ENCODE results near the gene PRPF40A. TPM values are rescaled to one million over a fixed set of nuclear protein-coding genes. Genes with fewer than 3 reads are reported as not detected.
"Not testable (repeated sequence)": the region's sequence is repeated elsewhere in the genome, so short reads cannot be mapped to it uniquely, and the experiment has no call there.

PRPF40A gene
- total RNA-seq, result 10 to 100 TPM; 30.7 to 53.5 (median 36.4) TPM
- polyA plus RNA-seq, result 10 to 100 TPM in 1 of 2 donors, 1 to 10 TPM in 1; 9.8 to 27.5 TPM
- long read RNA-seq, donor 1, partial matches to known transcripts, result 29 of 36 reads
- long read RNA-seq, donor 1, other reads (novel, unspliced or antisense), result 7 of 36 reads
- long read RNA-seq, donor 2, partial matches to known transcripts, result 58 of 78 reads
- long read RNA-seq, donor 2, other reads (novel, unspliced or antisense), result 20 of 78 reads
- long read RNA-seq, donor 3, partial matches to known transcripts, result 18 of 26 reads
- long read RNA-seq, donor 3, other reads (novel, unspliced or antisense), result 8 of 26 reads

GRCh38 chr2:152717228-152718075, at the start of gene PRPF40A:
Gene PRPF40A, minus strand, starts transcription at chr2:152717461. Its CDS starts 22 bp downstream, at chr2:152717439.
- no peaks in the 10 kb centered on the region for H3K27me3 ChIP-seq
- H3K4me3 ChIP-seq, result peak within 1 kb of the TSS; percentile 81 to 96 (median 90)
- DNase-seq (peak; percentile 99 to 100 (median 99)), ATAC-seq (peak; percentile 95 to 96 (median 96))
- H3K36me3 ChIP-seq, result peaks cover 0 to 42% (median 29%) of the 10 kb centered on the region in 9 donors
- H3K4me1 ChIP-seq, result peaks cover 0 to 57% (median 28%) of the 10 kb centered on the region in 12 donors
- peak within 1 kb of the TSS; percentile 86 to 99 (median 96) for H3K27ac ChIP-seq
- peak in 1 of 2 donors; percentile 66 for TF ChIP-seq POLR2A (IDR thresholded peaks at IDR 0.05)
- TF ChIP-seq, protein P1, sequence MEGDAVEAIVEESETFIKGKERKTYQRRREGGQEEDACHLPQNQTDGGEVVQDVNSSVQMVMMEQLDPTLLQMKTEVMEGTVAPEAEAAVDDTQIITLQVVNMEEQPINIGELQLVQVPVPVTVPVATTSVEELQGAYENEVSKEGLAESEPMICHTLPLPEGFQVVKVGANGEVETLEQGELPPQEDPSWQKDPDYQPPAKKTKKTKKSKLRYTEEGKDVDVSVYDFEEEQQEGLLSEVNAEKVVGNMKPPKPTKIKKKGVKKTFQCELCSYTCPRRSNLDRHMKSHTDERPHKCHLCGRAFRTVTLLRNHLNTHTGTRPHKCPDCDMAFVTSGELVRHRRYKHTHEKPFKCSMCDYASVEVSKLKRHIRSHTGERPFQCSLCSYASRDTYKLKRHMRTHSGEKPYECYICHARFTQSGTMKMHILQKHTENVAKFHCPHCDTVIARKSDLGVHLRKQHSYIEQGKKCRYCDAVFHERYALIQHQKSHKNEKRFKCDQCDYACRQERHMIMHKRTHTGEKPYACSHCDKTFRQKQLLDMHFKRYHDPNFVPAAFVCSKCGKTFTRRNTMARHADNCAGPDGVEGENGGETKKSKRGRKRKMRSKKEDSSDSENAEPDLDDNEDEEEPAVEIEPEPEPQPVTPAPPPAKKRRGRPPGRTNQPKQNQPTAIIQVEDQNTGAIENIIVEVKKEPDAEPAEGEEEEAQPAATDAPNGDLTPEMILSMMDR (IDR thresholded peaks at IDR 0.05), result peak in 1 of 12 donors; percentile 14
- H3K9me3 ChIP-seq, result no peaks in the 10 kb centered on the region
- intact Hi-C loops (cut with DNase I), result loop anchor here in 5 of 10 donors (5.0 to 10.0 kb wide), 2 partner anchors 540 to 543 kb away; partner anchors contain the start of gene STAM2 (in 5 of the 5)
- WGBS, 4 donors, result 0 to 1% (median 0%) methylated on average over 49 to 71 of the region's 71 CpGs

GRCh38 chr2:152766928-152767327, 49.7 kb upstream of the PRPF40A start:
- no peak for ATAC-seq
- peaks cover 0 to 6% (median 0%) of the 10 kb centered on the region in 9 donors for H3K36me3 ChIP-seq
- 68 to 93% (median 83%) methylated on average over 1 of the region's 1 CpG for WGBS, 4 donors
- DNase-seq, result no peak
- no peak overlapping the region for H3K4me3 ChIP-seq
- H3K9me3 ChIP-seq, result no peaks in the 10 kb centered on the region
- no peaks in the 10 kb centered on the region for H3K27me3 ChIP-seq
- intact Hi-C loops (cut with DNase I), result no loop called here
- H3K4me1 ChIP-seq, result no peaks in the 10 kb centered on the region
- H3K27ac ChIP-seq, result no peak overlapping the region
- TF ChIP-seq POLR2A (IDR thresholded peaks at IDR 0.05), result no peak
- TF ChIP-seq, protein P1 (IDR thresholded peaks at IDR 0.05), result no peak

DNA sequence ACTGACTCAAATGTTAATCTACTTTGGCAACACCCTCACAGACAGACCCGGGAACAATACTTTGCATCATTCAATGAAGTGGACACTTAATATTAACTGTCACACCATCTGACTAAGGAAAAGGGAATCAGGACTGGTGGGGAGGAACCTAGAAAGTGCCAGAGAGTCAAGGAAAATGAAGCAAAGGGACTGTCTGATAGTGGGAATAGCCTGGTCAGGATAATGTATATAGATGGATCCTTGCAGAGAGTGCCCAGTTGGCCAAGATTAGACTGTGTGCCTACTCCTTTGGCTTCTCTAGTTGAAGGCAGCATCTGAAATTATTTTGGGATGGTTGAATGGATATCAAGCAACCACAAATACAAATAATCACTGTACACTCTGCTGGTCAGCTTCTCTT, 46.4 kb upstream of the PRPF40A start:
- ATAC-seq (no peak), DNase-seq (no peak)
- peaks cover 0 to 4% (median 0%) of the 10 kb centered on the region in 12 donors for H3K4me1 ChIP-seq
- H3K27me3 ChIP-seq, result no peaks in the 10 kb centered on the region
- no peak overlapping the region for H3K4me3 ChIP-seq
- TF ChIP-seq, protein P1 (IDR thresholded peaks at IDR 0.05), result no peak
- TF ChIP-seq POLR2A (IDR thresholded peaks at IDR 0.05), result no peak
- no peaks in the 10 kb centered on the region for H3K9me3 ChIP-seq
- WGBS, 4 donors, result 75 to 93% (median 88%) methylated on average over 1 of the region's 1 CpG
- H3K36me3 ChIP-seq, result peaks cover 0 to 28% (median 10%) of the 10 kb centered on the region in 9 donors
- no peak overlapping the region for H3K27ac ChIP-seq
- intact Hi-C loops (cut with DNase I), result no loop called here

GRCh38 chr2:152763208-152763607, 45.9 kb upstream of the PRPF40A start:
- H3K4me1 ChIP-seq; ATAC-seq; DNase-seq; intact Hi-C loops (cut with DNase I); H3K4me3 ChIP-seq; H3K27me3 ChIP-seq; H3K27ac ChIP-seq; H3K9me3 ChIP-seq: not testable (repeated sequence)
- H3K36me3 ChIP-seq, result peaks cover 0 to 32% (median 10%) of the 10 kb centered on the region in 9 donors
- 73 to 84% (median 80%) methylated on average over 4 of the region's 4 CpGs for WGBS, 4 donors

All from heart left ventricle (tissue), 16 donors.